GM12891 (cell line): ENCODE results near the gene CPO.

Source experiments
- DNase-seq: peaks from one replicate; pipeline ENCODE4 v3.0.0; 2011; ENCODE audit warnings: low spot score; ENCODE audit not compliant: insufficient read length
- FAIRE-seq: peaks from 2 replicates; lab custom pipeline; 2011; peaks lifted over from hg19 to GRCh38; lab: Jason Lieb, UNC
- PAX5 ChIP-seq: IDR thresholded peaks from 2 replicates; pipeline ENCODE4 v1.6.1; 2011; ENCODE audit warnings: low read length, moderate library complexity, mild to moderate bottlenecking; ENCODE audit not compliant: insufficient read depth, severe bottlenecking
- POLR2A ChIP-seq: IDR thresholded peaks from 2 replicates; pipeline ENCODE4 v1.6.1; 2011; ENCODE audit warnings: low read depth, low read length, control low read depth
- POLR2AphosphoS5 ChIP-seq: IDR thresholded peaks from 2 replicates; pipeline ENCODE4 v1.6.1; 2011; ENCODE audit warnings: low read depth, low read length, control low read depth
- POU2F2 ChIP-seq: IDR thresholded peaks from 2 replicates; pipeline ENCODE4 v1.6.1; 2011; ENCODE audit warnings: low read depth, mild to moderate bottlenecking, control low read depth, low read length, moderate library complexity
- SPI1 ChIP-seq: IDR thresholded peaks from 2 replicates; pipeline ENCODE4 v1.6.1; 2011; ENCODE audit warnings: low read depth, low read length, control low read depth
- TAF1 ChIP-seq: IDR thresholded peaks from 2 replicates; pipeline ENCODE4 v1.6.1; 2011; ENCODE audit warnings: low read depth, low read length, control low read depth

The CPO gene

GRCh38 chr2:206996556-206997065, 57.3 kb downstream of the CPO start:
- DNase-seq (no peak), FAIRE-seq (no peak)
- no peak for TF ChIP-seq TAF1
- no peak for TF ChIP-seq SPI1
- TF ChIP-seq POLR2AphosphoS5, result no peak

- no peak for FAIRE-seq
- TF ChIP-seq TAF1, result no peak
- TF ChIP-seq POLR2AphosphoS5, result no peak
- no peak for DNase-seq
Measured at GRCh38 chr2:207008105-207008990, 69.0 kb downstream of the CPO start.

- no peak for FAIRE-seq
- TF ChIP-seq SPI1 (no peak), TAF1 (no peak), POLR2A (no peak), POU2F2 (no peak), PAX5 (no peak), POLR2AphosphoS5 (no peak)
- DNase-seq, result no peak
Measured at GRCh38 chr2:207012461-207012860, 73.1 kb downstream of the CPO start.

GRCh38 chr2:207014424-207014823, 75.1 kb downstream of the CPO start:
- DNase-seq, result no peak
- FAIRE-seq, result no peak
- TF ChIP-seq POLR2A, result no peak
- TF ChIP-seq PAX5, result no peak
- TF ChIP-seq POLR2AphosphoS5, result no peak

DNA sequence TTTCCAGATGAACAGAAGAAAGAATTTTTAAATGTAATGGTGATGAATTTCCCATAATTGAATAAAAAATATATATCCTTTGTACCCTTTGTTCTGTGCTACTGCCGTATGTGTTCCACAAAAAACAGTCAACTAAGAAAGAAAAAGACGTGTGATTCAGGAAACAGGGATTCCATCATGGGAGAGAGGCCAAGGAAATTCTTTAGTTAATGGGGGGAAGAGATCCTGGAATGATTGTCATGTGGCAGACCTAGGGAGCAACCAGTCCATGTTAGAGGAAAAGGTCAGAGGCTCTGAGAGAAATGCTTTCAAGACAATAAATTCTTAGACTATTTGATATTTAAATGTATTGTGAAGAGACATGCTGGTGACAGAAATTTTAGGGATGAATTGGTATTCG, 76.6 kb downstream of the CPO start:
- DNase-seq, result no peak
- FAIRE-seq, result no peak
- TF ChIP-seq POLR2A (no peak), SPI1 (no peak), PAX5 (no peak), POLR2AphosphoS5 (no peak), POU2F2 (no peak), TAF1 (no peak)
